Measurements from ENCODE around the gene TIFAB.

Gene TIFAB

GRCh38 chr5:135458356-135458755, 6.2 kb upstream of the TIFAB start:
- DNase-seq (ENCODE audit: low spot score), result no peak

GRCh38 chr5:135457424-135458071, 5.4 kb upstream of the TIFAB start:
- DNase-seq (ENCODE audit: low spot score), result peak; percentile 72

GRCh38 chr5:135456238-135457099, 4.3 kb upstream of the TIFAB start:
- DNase-seq (ENCODE audit: low spot score), result peak; percentile 66

GRCh38 chr5:135455876-135456237, 3.7 kb upstream of the TIFAB start:
- no peak for DNase-seq (ENCODE audit: low spot score)

- no peak for DNase-seq (ENCODE audit: low spot score)
Observed at GRCh38 chr5:135454946-135455345, 2.8 kb upstream of the TIFAB start.

GRCh38 chr5:135453613-135454012, 1.5 kb upstream of the TIFAB start:
- no peak for DNase-seq (ENCODE audit: low spot score)

- DNase-seq (ENCODE audit: low spot score), result no peak
Observed at GRCh38 chr5:135451581-135452320, 400 bp downstream of the TIFAB start.

GRCh38 chr5:135450952-135451351, 1.2 kb downstream of the TIFAB start:
- DNase-seq (ENCODE audit: low spot score), result no peak

- DNase-seq (ENCODE audit: low spot score), result no peak
Observed at GRCh38 chr5:135450336-135450735, 1.8 kb downstream of the TIFAB start.

- DNase-seq (ENCODE audit: low spot score), result no peak
Observed at GRCh38 chr5:135449644-135450043, 2.5 kb downstream of the TIFAB start.

- DNase-seq (ENCODE audit: low spot score), result peak; percentile 64
Observed at GRCh38 chr5:135448791-135449507, 3.2 kb downstream of the TIFAB start.

GRCh38 chr5:135448071-135448739, 3.9 kb downstream of the TIFAB start:
- DNase-seq (ENCODE audit: low spot score), result no peak

GRCh38 chr5:135447298-135447929, 4.7 kb downstream of the TIFAB start, which contains the start of gene DCANP1:
TSS of gene DCANP1 (minus strand) at chr5:135447348. CDS start at chr5:135447108, 240 bp downstream.
- no peak for DNase-seq (ENCODE audit: low spot score)

GRCh38 chr5:135446615-135447014, 5.5 kb downstream of the TIFAB start:
- no peak for DNase-seq (ENCODE audit: low spot score)

- no peak for DNase-seq (ENCODE audit: low spot score)
Observed at GRCh38 chr5:135446206-135446605, 5.9 kb downstream of the TIFAB start.

- DNase-seq (ENCODE audit: low spot score), result no peak
Observed at GRCh38 chr5:135445306-135445985, 6.7 kb downstream of the TIFAB start.

- no peak for DNase-seq (ENCODE audit: low spot score)
Observed at GRCh38 chr5:135444881-135445280, 7.3 kb downstream of the TIFAB start.

GRCh38 chr5:135444360-135444759, 7.8 kb downstream of the TIFAB start:
- no peak for DNase-seq (ENCODE audit: low spot score)

GRCh38 chr5:135443161-135443960, 8.8 kb downstream of the TIFAB start:
- DNase-seq (ENCODE audit: low spot score), result no peak
